NCI-H460 (cell line): ENCODE measurements around the gene MAFG. TPM values are rescaled to one million over a fixed set of nuclear protein-coding genes. Genes with fewer than 3 reads are reported as not detected.

Experiments used
- DNase-seq: peaks from one replicate; pipeline ENCODE4 v3.0.0-alpha.2; 2016; ENCODE audit warnings: low read depth; ENCODE audit errors: extremely low read depth
- total RNA-seq: library from RNA; depleted of rRNA; stranded (reverse); fragments of >200 nt; shearing (Covaris generic); gene quantifications from 2 replicates; pipeline ENCODE4 v1.2.3, GENCODE V29; 2014

Gene MAFG
- total RNA-seq, 1 experiment from 2014 or later = 64.3 TPM

- no peak for DNase-seq
Measured at GRCh38 chr17:81940538-81941483, 13.3 kb upstream of the MAFG start.

- DNase-seq = no peak
Measured at GRCh38 chr17:81939881-81940385, 12.4 kb upstream of the MAFG start.

DNA sequence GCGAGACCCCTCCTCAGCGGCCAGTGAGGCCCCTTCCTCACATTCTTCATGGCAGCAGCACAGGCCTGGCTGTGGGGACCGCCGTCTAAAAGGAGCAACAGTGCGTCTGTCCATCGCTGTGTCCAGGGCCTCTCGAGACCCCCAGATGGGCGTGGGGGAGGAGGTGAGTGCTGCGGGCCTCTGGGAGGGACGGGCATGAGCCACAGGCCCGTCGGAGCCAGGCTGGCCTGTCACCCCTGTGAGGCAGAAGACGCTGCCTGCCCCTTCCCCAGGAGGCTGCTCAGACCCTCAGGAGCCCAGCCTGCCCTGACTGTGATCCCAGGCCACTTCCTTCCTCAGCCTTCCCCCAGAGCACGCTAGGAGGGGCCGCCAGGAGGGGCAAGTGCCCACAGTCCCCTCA is 11.7 kb upstream of the MAFG start:
- no peak for DNase-seq

GRCh38 chr17:81935709-81936084 is 8.2 kb upstream of the MAFG start:
- no peak for DNase-seq

DNA sequence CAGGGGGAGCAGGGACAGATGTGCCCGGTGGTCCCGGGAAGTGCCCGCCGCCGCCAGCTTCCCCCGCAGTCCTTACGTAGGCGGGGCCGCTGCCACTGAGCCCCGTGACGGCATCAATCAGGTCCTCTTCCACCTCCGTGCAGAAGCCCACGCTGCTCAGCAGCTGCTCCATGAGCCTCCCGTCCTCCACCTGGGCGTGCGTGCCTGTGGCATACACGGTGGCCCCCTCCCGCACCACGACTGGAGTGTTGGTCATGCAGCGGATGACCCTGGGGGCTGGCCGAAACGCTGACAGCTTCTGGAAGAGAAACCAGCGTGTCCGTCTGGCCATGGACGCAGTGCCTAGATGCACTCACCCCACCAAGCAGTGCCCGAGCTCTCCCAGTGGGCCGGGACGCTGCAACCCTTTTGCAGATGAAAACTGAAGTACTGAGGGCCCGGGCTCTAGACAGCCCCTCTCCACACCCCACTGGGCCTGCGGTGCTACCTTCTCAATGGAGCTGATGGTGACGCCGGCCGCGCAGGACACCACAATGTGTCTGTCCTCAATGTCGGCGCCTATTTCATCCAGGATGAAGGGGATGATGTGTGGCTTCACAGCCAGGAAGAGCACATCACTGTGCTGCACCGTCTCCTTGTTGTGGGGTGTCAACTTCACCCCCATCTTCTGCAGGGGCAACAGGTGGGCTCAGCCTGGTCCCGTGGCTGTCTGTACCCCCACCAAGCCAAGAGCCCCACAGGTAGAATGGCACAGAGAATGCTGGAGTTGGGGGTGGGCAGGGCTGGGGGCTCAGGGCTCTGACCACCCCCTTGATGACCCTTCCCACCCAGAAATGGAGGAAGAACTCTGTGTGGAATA is 7.5 kb upstream of the MAFG start:
- no peak for DNase-seq

- no peak for DNase-seq
Measured at GRCh38 chr17:81934098-81934757, 6.7 kb upstream of the MAFG start.

- DNase-seq = no peak
Measured at GRCh38 chr17:81933178-81933699, 5.7 kb upstream of the MAFG start.

DNA sequence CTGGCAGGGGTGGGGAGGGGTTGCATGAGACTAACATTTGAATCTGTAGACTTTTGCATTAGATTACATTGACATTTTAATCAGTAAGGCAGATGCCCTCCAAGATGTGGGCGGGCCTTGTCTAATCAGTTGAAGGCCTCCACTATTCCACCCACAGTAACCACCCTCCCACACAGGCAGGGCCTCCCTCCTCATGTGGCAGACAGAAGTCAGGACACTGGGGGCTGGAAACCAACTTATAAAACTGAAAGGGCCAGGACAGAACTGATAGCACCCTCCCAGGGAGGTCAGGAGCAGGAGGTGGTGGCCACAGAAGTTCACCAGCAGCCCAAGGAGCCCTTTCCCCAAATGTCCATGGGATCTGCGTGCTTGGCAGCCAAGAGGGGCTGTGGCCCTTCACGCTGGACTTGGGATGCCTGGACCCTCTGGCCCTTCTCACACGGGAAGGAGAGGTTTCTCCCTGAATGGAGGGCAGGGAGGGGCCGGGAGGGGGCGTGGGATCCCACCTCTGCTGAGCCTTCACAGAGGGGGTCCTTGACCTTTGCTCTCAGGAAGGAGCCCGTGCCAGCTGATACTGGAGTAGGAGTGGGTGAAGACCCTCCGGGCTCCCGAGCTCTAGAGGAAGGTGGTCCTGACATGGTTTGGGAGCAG is 4.9 kb upstream of the MAFG start:
- no peak for DNase-seq

DNA sequence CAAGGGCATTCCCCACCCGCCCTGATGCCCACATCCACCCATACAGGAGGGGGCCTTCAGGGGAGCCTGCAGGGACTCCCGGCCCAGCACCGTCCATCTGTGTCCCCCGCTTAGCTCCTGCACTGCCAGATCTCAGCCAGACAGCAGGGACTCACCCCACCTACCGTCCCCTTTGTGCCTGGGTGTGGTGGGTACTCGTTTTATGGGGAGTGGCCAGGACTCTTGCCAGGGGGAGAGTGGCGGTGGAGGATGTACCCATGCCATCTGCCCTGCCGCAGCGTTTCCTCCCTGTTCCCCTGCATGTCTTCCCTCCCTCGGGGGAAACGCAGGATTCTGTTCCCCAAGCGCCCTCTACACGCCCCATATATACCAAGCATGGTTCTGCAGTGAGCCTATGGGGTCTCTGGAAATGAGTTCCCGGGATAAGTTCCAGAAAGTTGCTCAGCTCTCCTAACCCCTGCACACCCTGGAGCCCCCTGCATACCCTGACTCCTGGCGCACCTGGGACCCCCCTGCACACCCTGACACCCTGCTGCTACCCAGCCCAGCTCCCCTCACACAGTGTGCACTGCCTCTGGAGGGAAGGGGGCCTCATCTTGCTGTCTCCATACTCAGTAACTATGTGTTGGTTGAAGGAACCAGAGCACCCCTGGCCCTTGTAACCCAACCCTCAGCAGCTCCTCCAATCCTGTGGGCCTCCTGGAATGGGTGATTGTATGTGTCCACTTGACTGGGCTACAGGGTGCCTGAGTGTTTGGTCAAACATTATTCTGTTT is 4.2 kb upstream of the MAFG start:
- no peak for DNase-seq

DNA sequence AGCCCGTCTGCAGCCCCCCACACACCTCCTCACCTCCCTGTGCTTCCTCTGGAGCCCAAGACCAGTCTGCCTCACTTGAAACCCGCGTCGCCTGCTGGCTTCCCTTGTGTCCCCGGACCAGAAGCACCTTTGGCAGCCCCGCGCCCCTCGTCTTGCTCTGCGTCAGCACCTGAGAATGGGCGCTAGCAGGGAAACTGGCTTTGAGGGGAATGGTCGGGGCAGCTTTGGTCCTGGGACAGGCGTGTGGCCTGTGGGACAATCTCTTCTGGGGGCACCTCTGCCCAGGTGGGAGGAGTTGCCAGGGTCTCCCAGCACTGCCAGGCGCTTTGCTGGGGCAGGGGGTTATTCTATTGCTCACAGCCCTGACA is 3.6 kb upstream of the MAFG start:
- no peak for DNase-seq

- no peak for DNase-seq
Measured at GRCh38 chr17:81930142-81931125, 2.9 kb upstream of the MAFG start.

DNA sequence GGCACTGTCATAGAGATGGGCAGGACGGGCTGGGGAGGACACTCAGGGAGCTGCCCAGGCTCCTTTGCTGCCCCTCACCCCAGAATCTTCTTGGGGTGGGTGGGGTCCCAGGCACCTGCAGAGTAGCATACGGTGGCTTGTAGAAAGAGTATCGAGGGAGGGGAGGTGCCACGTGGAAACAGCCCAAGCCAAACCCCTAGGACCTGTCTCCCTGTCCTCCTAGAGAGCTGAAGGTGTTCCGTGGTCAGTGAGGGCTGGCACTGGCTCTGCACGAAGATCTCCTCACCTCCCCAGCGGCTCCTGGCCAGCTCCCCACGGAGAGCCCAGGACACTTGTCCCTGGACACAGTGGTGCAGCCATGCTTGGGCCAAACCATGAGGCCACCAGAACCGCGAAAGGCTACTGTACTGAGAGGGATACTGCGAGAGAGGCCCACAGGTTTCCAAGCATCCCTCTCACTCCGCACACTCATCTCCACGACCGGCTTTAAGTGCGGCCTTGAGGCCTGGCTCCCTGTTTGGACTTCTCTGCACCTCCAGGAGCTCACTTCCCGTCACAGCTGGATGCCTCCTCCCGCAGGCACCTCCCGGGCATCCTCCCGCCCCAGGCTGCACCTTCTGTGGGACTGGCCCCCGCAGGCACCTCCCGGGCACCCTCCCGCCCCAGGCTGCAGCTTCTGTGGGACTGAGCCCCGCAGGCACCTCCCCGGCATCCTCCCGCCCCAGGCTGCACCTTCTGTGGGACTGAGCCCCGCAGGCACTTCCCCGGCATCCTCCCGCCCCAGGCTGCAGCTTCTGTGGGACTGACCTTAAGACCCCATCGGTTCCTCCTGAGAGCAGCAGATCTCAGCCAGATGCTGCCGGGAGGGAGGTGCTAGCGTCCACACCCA is 2.0 kb upstream of the MAFG start:
- DNase-seq = no peak

DNA sequence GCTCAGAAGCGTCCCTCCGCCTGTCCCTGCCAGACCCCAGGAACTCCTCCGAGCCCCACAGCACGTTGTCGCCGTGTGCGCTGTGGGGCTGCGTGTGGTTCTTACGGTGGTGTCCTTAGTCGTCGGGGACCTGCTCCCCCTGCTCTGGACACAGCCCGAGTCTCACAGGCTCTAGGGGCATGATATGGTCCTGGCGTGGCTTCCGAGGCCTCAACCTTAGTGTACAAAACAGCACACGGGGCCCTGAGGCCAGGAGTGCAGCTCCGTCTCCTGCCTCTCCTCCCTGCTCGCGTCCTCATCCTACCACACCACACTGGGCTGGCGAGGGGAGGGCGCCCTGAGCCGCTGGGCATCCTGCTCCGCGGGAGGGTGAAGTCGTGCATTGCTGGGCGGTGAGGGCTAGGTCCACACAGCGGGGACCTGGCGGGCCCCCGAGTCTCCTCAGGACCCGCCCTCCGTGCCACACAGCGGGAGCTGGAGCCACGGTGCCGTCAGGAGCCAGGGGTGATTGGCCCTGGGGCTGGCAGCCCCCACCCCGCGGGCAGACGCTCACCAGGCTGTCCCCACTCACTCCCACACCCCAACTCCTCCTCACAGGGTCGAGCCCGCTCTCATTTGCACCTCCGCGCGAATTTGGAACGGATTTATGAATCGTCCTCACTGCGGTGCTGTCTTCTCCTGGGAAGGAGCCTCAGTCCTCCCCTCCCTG is 1.2 kb upstream of the MAFG start:
- DNase-seq = no peak

DNA sequence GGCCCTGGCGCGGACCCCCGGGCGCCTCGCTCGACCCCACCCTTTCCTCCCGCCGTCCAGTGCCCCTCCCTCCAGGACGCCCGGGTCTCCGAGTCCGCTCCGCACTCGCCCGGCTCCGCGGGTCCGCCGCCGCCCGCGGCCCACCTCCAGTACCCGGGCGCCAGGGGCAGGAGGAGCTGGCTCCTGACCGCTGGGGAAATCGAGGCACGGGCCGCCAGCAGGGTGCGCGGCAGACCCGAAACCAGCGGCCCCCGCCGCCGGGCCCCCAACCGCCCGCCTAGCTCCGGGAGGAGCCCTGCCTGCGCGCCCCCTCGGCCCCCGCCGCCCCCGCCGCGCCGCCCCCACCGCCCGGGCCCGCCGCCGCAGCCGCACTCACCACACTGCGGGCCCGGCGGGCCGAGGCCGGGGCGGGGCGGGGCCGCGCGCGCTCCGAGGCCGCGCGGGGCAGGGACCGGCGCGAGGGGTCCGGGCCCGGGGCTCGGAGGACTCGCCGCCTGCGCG is 333 bp downstream of the MAFG start:
- DNase-seq = no peak

- peak; percentile 71 for DNase-seq
Measured at GRCh38 chr17:81926451-81927151, 934 bp downstream of the MAFG start.
